RWPE2 (cell line): ENCODE data around the gene RHO.

Experiments used
- ATAC-seq: fragments of 200-7000 bp; cut with Tn5 transposase; 3 replicates; pipeline ENCODE4 v1.9.1; 2021; ENCODE audit warnings: low read depth
- DNase-seq: peaks from one replicate; pipeline ENCODE4 v3.0.0-alpha.2; 2020; ENCODE audit warnings: low spot score
- H3K27ac ChIP-seq: fragments of 450-650 bp; 2 replicates; pipeline ENCODE4 v1.5.1; 2017; ENCODE audit warnings: mild to moderate bottlenecking; ENCODE audit not compliant: poor library complexity, severe bottlenecking
- H3K27me3 ChIP-seq: fragments of 250-450 bp; sonication (Bioruptor Pico); 2 replicates; pipeline ENCODE4 v1.5.1; 2021; ENCODE audit warnings: mild to moderate bottlenecking, moderate library complexity; ENCODE audit not compliant: insufficient read depth, poor library complexity, severe bottlenecking
- H3K36me3 ChIP-seq: fragments of 250-450 bp; sonication (Bioruptor Pico); 2 replicates; pipeline ENCODE4 v1.5.1; 2020; ENCODE audit warnings: low read depth, mild to moderate bottlenecking, moderate library complexity
- H3K4me1 ChIP-seq: fragments of 250-450 bp; sonication (Bioruptor Pico); 2 replicates; pipeline ENCODE4 v1.5.1; 2021; ENCODE audit warnings: mild to moderate bottlenecking, moderate library complexity; ENCODE audit not compliant: insufficient read depth, poor library complexity, severe bottlenecking
- H3K4me3 ChIP-seq: fragments of 250-450 bp; sonication (Bioruptor Pico); 2 replicates; pipeline ENCODE4 v1.5.1; 2021; ENCODE audit warnings: mild to moderate bottlenecking, moderate library complexity; ENCODE audit not compliant: severe bottlenecking
- H3K9me3 ChIP-seq: fragments of 250-450 bp; sonication (Bioruptor Pico); 2 replicates; pipeline ENCODE4 v1.5.1; 2021; ENCODE audit warnings: mild to moderate bottlenecking, moderate library complexity; ENCODE audit not compliant: severe bottlenecking
- CTCF ChIP-seq: fragments of 450-650 bp; IDR thresholded peaks from one replicate; pipeline ENCODE4 v1.5.1; 2017; ENCODE audit warnings: mild to moderate bottlenecking, moderate library complexity; ENCODE audit not compliant: poor library complexity, severe bottlenecking

The RHO gene

GRCh38 chr3:129526121-129526900 lies 2.1 kb upstream of the RHO start:
- Histone ChIP-seq H3K36me3 (no peaks in the 10 kb centered on the region), H3K27ac (no peak overlapping the region), H3K27me3 (no peaks in the 10 kb centered on the region), H3K4me3 (no peak overlapping the region), H3K9me3 (no peaks in the 10 kb centered on the region), H3K4me1 (no peaks in the 10 kb centered on the region)
- no peak for TF ChIP-seq CTCF
- no peak for ATAC-seq
- DNase-seq: no peak

- no peak for DNase-seq
- no peak for TF ChIP-seq CTCF
- no peaks in the 10 kb centered on the region for H3K4me1 ChIP-seq
These were observed 1.2 kb upstream of the RHO start for GRCh38 chr3:129527262-129527661.

GRCh38 chr3:129529436-129530210 lies 1.2 kb downstream of the RHO start:
- ATAC-seq (no peak), DNase-seq (no peak)
- H3K27ac ChIP-seq: no peak overlapping the region
- no peaks in the 10 kb centered on the region for H3K36me3 ChIP-seq
- no peaks in the 10 kb centered on the region for H3K4me1 ChIP-seq
- no peak overlapping the region for H3K4me3 ChIP-seq
- no peaks in the 10 kb centered on the region for H3K9me3 ChIP-seq
- H3K27me3 ChIP-seq: no peaks in the 10 kb centered on the region
- no peak for TF ChIP-seq CTCF

More at GRCh38 chr3:129527262-129527661, 1.2 kb upstream of the RHO start:
- Histone ChIP-seq H3K36me3 (no peaks in the 10 kb centered on the region), H3K27ac (no peak overlapping the region), H3K27me3 (no peaks in the 10 kb centered on the region), H3K9me3 (no peaks in the 10 kb centered on the region), H3K4me3 (no peak overlapping the region)
- ATAC-seq: no peak

- Histone ChIP-seq H3K4me1 (no peaks in the 10 kb centered on the region), H3K36me3 (no peaks in the 10 kb centered on the region), H3K27me3 (no peaks in the 10 kb centered on the region), H3K9me3 (no peaks in the 10 kb centered on the region), H3K4me3 (no peak overlapping the region), H3K27ac (no peak overlapping the region)
- TF ChIP-seq CTCF: no peak
- ATAC-seq: no peak
- no peak for DNase-seq
These were observed 1.9 kb downstream of the RHO start for GRCh38 chr3:129530251-129530791.

GRCh38 chr3:129530821-129531220 lies 2.4 kb downstream of the RHO start:
- H3K27ac ChIP-seq: no peak overlapping the region
- no peak overlapping the region for H3K4me3 ChIP-seq
- no peaks in the 10 kb centered on the region for H3K4me1 ChIP-seq
- ATAC-seq (no peak), DNase-seq (no peak)
- no peaks in the 10 kb centered on the region for H3K36me3 ChIP-seq
- TF ChIP-seq CTCF: no peak
- no peaks in the 10 kb centered on the region for H3K9me3 ChIP-seq
- no peaks in the 10 kb centered on the region for H3K27me3 ChIP-seq
